Gastroesophageal sphincter (tissue), 3 donors: ENCODE results near the gene RFTN2.

Source experiments
- CTCF ChIP-seq, 4 experiments: fragments of 200-600 bp in 2 of 4; fragments of 450-650 bp in 2 of 4; sonication (generic) in 1 of 4; IDR thresholded peaks; one replicate each; pipeline ENCODE4 v1.5.1; 2017 to 2019; ENCODE audit warnings: antibody characterized with exemption in 4 of 4, mild to moderate bottlenecking in 2 of 4, moderate library complexity in 2 of 4
- POLR2AphosphoS5 ChIP-seq: sonication (generic); formaldehyde crosslinking; IDR thresholded peaks from one replicate; pipeline ENCODE4 v1.6.1; 2017; ENCODE audit warnings: antibody characterized with exemption

DNA sequence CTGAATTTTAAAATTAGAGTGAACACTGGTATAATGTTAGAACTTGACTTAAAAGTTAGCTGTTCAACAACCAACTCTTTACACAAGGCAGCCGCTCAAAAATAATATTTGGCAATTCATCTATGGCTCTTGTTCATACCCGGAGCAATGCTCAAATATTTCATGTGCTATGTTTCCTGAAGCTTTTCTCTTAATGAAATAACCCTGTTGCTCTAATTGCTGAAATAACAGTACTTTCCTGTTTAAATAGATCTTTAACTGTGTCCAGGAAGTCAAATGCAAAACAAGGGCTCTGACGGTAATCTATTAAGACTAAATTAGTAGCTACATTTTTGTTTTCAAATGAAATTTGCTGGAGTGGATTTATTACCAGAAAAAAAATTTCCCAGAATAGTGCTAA is 33.7 kb downstream of the RFTN2 start:
- TF ChIP-seq CTCF (IDR thresholded peaks at IDR 0.05) (no peak), POLR2AphosphoS5 (no peak)
